ENCODE results near the gene NUDC. TPM values are rescaled to one million over a fixed set of nuclear protein-coding genes. Genes with fewer than 3 reads are reported as not detected.

Gene NUDC
- total RNA-seq, 2 donors from 2014 or later: 65.4 to 66.3 TPM

GRCh38 chr1:26921126-26921539 is 410 bp upstream of the NUDC start:
- TF ChIP-seq, protein P1, sequence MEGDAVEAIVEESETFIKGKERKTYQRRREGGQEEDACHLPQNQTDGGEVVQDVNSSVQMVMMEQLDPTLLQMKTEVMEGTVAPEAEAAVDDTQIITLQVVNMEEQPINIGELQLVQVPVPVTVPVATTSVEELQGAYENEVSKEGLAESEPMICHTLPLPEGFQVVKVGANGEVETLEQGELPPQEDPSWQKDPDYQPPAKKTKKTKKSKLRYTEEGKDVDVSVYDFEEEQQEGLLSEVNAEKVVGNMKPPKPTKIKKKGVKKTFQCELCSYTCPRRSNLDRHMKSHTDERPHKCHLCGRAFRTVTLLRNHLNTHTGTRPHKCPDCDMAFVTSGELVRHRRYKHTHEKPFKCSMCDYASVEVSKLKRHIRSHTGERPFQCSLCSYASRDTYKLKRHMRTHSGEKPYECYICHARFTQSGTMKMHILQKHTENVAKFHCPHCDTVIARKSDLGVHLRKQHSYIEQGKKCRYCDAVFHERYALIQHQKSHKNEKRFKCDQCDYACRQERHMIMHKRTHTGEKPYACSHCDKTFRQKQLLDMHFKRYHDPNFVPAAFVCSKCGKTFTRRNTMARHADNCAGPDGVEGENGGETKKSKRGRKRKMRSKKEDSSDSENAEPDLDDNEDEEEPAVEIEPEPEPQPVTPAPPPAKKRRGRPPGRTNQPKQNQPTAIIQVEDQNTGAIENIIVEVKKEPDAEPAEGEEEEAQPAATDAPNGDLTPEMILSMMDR (IDR thresholded peaks at IDR 0.05): no peak
- TF ChIP-seq POLR2AphosphoS5 (IDR thresholded peaks at IDR 0.05) (no peak), POLR2A (IDR thresholded peaks at IDR 0.05) (no peak)
- Histone ChIP-seq H3K27ac (peak overlapping the region; percentile 82), H3K36me3 (peaks cover 0 to 4% of the 10 kb centered on the region in 2 donors), H3K4me1 (replicated peaks) (no peaks in the 10 kb centered on the region), H3K9me3 (no peaks in the 10 kb centered on the region), H3K27me3 (replicated peaks; ENCODE audit: insufficient read depth) (no peaks in the 10 kb centered on the region), H3K4me3 (peak overlapping the region; percentile 90 to 100)
- DNase-seq (ENCODE audit: low spot score): peak; percentile 6
- intact Hi-C loops (cut with DNase I): no loop called here
- 7% methylated on average over 7 of the region's 7 CpGs for WGBS

- H3K9me3 ChIP-seq: no peaks in the 10 kb centered on the region
- intact Hi-C loops (cut with DNase I): no loop called here
- H3K27me3 ChIP-seq (replicated peaks; ENCODE audit: insufficient read depth): no peaks in the 10 kb centered on the region
- 20% methylated on average over 6 of the region's 6 CpGs for WGBS
- H3K36me3 ChIP-seq: peaks cover 0 to 4% of the 10 kb centered on the region in 2 donors
- peak overlapping the region in 1 of 2 donors; percentile 82 for H3K27ac ChIP-seq
- peak overlapping the region; percentile 90 to 100 for H3K4me3 ChIP-seq
- TF ChIP-seq, protein P1 (IDR thresholded peaks at IDR 0.05): no peak
- no peak for TF ChIP-seq POLR2AphosphoS5 (IDR thresholded peaks at IDR 0.05)
- no peak for TF ChIP-seq POLR2A (IDR thresholded peaks at IDR 0.05)
- no peaks in the 10 kb centered on the region for H3K4me1 ChIP-seq (replicated peaks)
- DNase-seq (ENCODE audit: low spot score): no peak
Observed at GRCh38 chr1:26922431-26922729, 837 bp downstream of the NUDC start.

- TF ChIP-seq POLR2A (IDR thresholded peaks at IDR 0.05): no peak
- no peak for TF ChIP-seq POLR2AphosphoS5 (IDR thresholded peaks at IDR 0.05)
- TF ChIP-seq, protein P1 (IDR thresholded peaks at IDR 0.05): no peak
- H3K4me3 ChIP-seq: peak overlapping the region in 1 of 2 donors; percentile 100
- H3K4me1 ChIP-seq (replicated peaks): no peaks in the 10 kb centered on the region
- 89% methylated on average over 3 of the region's 3 CpGs for WGBS
- no peak for DNase-seq (ENCODE audit: low spot score)
- H3K27me3 ChIP-seq (replicated peaks; ENCODE audit: insufficient read depth): no peaks in the 10 kb centered on the region
- intact Hi-C loops (cut with DNase I): no loop called here
- H3K27ac ChIP-seq: no peak overlapping the region
- no peaks in the 10 kb centered on the region for H3K9me3 ChIP-seq
- peaks cover 0 to 4% of the 10 kb centered on the region in 2 donors for H3K36me3 ChIP-seq
Observed at GRCh38 chr1:26922901-26923300, 1.4 kb downstream of the NUDC start.

- TF ChIP-seq POLR2AphosphoS5 (IDR thresholded peaks at IDR 0.05) (no peak), POLR2A (IDR thresholded peaks at IDR 0.05) (no peak)
- TF ChIP-seq, protein P1 (IDR thresholded peaks at IDR 0.05): no peak
- Histone ChIP-seq H3K27ac (no peak overlapping the region), H3K9me3 (no peaks in the 10 kb centered on the region), H3K36me3 (peaks cover 0 to 4% of the 10 kb centered on the region in 2 donors), H3K4me3 (no peak overlapping the region), H3K4me1 (replicated peaks) (no peaks in the 10 kb centered on the region), H3K27me3 (replicated peaks; ENCODE audit: insufficient read depth) (no peaks in the 10 kb centered on the region)
- intact Hi-C loops (cut with DNase I): no loop called here
- no peak for DNase-seq (ENCODE audit: low spot score)
- 90% methylated on average over 3 of the region's 3 CpGs for WGBS
Observed at GRCh38 chr1:26923711-26924110, 2.2 kb downstream of the NUDC start.

DNA sequence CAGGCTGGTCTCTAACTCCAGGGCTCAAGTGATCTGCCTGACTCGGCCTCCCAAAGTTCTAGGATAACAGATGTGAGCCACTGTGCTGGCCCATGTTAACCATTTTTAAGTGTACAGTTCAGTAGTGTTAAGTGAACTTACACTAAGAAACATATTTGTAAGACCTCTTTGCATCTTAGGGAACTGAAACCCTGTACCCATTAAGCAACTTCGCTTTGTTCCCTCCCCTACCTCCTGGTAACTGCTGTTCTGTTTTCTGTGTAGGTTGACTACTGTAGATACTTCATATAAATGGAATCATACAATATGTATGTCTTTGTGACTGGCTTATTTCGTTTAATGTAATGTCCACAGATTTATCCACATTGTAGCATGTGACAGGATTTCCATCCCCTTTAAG is 11.0 kb downstream of the NUDC start:
- no peak for TF ChIP-seq POLR2A (IDR thresholded peaks at IDR 0.05)
- TF ChIP-seq, protein P1 (IDR thresholded peaks at IDR 0.05): no peak
- no peak for TF ChIP-seq POLR2AphosphoS5 (IDR thresholded peaks at IDR 0.05)
- Histone ChIP-seq H3K27me3 (replicated peaks; ENCODE audit: insufficient read depth) (no peaks in the 10 kb centered on the region), H3K4me3 (no peak overlapping the region), H3K27ac (no peak overlapping the region), H3K9me3 (no peaks in the 10 kb centered on the region), H3K4me1 (replicated peaks) (no peaks in the 10 kb centered on the region), H3K36me3 (no peaks in the 10 kb centered on the region)
- DNase-seq (ENCODE audit: low spot score): no peak
- intact Hi-C loops (cut with DNase I): no loop called here
- WGBS: 82% methylated on average over 3 of the region's 3 CpGs
